GM19239 (cell line): Measurements from ENCODE around the gene IL1R1.
"Not testable (repeated sequence)": the region's sequence is repeated elsewhere in the genome, so short reads cannot be mapped to it uniquely, and the experiment has no call there.

Experiments used
- DNase-seq: peaks from one replicate; pipeline ENCODE4 v3.0.0; 2011; ENCODE audit warnings: low spot score; ENCODE audit not compliant: insufficient read length
- FAIRE-seq: peaks from 2 replicates; lab custom pipeline; 2011; peaks lifted over from hg19 to GRCh38; lab: Jason Lieb, UNC

Gene IL1R1

GRCh38 chr2:102141970-102142828, at the start of gene IL1R1:
Gene IL1R1, plus strand, starts transcription at chr2:102142746. Its CDS starts 14,979 bp downstream, at chr2:102157725.
- FAIRE-seq, result no peak
- peak; percentile 37 for DNase-seq

- DNase-seq (no peak), FAIRE-seq (no peak)
These were observed 48.9 kb upstream of the IL1R1 start for GRCh38 chr2:102093662-102094061.

DNA sequence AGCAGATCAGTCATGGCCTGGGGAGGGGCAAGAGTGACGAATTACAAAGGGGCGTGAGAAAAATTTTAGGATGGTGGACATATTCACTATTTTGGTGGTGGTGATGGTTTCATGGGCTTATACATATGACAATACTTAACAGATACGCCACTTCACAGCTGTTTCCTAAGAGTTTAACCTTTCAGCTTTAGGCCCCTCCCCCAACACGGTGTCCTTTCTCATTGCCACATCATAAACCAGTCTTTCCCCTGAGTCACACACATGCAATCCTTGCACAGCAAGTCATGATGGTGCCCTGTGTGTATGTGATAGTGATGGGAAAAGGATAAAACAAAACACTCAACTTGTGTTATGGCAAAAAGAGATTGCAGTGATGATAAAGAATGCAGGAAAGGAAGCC, 47.6 kb upstream of the IL1R1 start:
- FAIRE-seq (no peak), DNase-seq (no peak)

GRCh38 chr2:102096103-102096502, 46.4 kb upstream of the IL1R1 start:
- DNase-seq (no peak), FAIRE-seq (no peak)

GRCh38 chr2:102098756-102099155, 43.8 kb upstream of the IL1R1 start:
- DNase-seq, result no peak
- FAIRE-seq, result no peak

GRCh38 chr2:102099536-102100298, 42.8 kb upstream of the IL1R1 start:
- no peak for FAIRE-seq
- DNase-seq, result no peak

- FAIRE-seq, result no peak
These were observed 42.0 kb upstream of the IL1R1 start for GRCh38 chr2:102100371-102101096.

GRCh38 chr2:102101097-102101848, 41.3 kb upstream of the IL1R1 start:
- no peak for DNase-seq
- no peak for FAIRE-seq

More at GRCh38 chr2:102100371-102101096, 42.0 kb upstream of the IL1R1 start:
- no peak for DNase-seq

- no peak for DNase-seq
- FAIRE-seq, result no peak
These were observed 40.5 kb upstream of the IL1R1 start for GRCh38 chr2:102101849-102102635.

- DNase-seq, FAIRE-seq: not testable (repeated sequence)
These were observed 40.0 kb upstream of the IL1R1 start for GRCh38 chr2:102102636-102102948.

DNA sequence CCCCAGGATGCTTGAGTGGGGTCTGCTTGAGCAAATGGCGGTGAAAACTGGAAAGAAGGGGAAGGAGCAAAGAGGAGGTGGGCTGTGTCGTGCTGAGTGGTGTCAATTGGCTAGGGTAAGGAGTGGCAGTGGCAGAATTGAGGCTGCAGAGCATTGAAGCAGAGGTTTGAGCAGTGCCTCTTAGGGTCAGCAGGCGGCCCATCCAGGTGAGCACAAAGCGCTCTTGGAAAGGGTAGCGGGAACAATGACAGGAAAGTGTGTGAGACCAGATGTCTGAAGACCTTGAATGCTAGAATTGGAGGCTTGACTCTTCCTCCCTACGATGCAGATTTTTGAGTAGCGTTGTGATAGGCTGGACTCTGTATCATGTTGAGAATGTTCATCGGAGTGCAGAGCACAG, 39.3 kb upstream of the IL1R1 start:
- DNase-seq (no peak), FAIRE-seq (no peak)

DNA sequence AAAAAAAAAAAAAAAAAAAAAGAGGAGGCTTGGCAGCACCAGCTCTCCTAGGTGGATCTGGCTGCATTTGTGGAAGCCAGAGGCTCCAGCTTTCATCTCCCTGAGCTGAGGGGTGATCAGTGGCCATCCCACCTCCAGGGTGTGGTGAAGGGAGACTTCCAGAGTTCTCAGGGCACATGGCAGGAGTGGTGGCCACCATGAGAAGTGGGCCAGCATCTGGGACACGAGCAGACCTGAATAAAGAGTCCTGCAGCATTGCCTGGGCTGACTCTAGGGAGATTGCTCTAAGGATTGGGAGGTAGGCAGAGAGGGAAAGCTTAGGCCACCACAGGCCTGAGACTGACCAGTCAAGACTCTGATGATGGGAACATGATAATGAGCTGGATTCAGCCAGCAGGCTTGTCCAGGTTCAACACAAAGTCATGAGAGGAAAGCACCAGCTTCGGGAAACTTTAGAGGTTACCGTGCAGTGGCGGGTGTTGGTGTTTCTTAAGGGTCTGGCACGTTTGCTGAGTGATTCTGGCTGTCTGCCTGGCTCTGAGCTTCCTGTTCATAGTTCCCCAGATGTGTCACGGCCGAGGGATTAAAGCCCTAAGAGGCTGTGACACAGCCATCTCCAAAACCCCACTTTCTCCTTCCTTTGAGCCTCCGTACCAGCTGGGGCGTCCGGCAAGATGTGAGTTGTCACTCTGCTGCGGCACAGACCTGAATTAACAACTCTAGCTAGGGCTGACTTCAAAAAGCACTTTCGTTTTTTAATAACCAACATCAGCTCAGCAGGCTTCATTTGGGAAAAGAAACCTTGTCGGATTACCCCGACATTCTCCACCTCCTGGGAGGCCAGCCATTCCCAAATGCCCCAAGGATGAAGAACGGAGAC, 38.3 kb upstream of the IL1R1 start:
- FAIRE-seq (peak; percentile 81), DNase-seq (no peak)

DNA sequence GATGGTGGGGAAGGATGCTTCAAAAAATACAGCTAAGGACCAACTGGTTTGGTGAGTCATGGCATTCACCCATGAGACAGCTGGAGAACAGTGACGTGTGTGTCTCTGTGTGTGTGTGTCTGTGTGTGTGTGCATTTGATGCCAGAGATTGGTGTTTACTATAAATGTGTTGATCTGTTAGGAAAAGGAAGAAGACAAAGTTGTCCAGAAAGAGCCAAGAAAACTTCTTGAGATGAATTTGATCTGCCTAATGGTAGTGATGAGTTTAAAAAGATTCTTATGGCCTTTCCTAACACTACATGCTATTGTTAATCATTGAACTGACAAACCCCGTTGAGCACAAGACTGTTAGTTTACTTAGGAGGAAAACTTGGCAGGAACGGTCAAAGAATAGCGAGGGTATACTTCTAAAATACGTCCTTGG, 36.4 kb upstream of the IL1R1 start:
- DNase-seq, result no peak

GRCh38 chr2:102106813-102107740, 35.5 kb upstream of the IL1R1 start:
- FAIRE-seq, DNase-seq: not testable (repeated sequence)

More for the DNA sequence above, 36.4 kb upstream of the IL1R1 start:
- FAIRE-seq, result no peak

- DNase-seq (no peak), FAIRE-seq (no peak)
These were observed 34.8 kb upstream of the IL1R1 start for GRCh38 chr2:102107741-102108070.

DNA sequence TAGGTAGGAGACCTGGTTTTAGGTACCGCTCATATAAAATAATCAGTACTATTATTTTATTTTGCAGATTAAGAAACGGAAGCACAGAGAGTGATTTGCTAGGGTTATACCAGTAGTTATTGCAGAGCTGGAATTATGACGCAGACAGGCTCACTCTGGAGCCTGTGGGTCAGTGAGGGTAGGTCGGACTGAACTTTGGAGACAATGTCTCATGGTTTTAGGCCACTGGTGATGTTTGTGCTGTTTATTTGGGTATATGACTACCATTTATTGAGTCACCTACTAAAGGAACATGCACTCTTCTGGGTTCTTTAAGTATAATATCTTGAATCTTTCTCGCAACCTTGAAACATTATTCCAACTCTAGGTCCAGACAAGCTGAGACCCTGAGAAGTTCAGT, 33.5 kb upstream of the IL1R1 start:
- DNase-seq (no peak), FAIRE-seq (no peak)

DNA sequence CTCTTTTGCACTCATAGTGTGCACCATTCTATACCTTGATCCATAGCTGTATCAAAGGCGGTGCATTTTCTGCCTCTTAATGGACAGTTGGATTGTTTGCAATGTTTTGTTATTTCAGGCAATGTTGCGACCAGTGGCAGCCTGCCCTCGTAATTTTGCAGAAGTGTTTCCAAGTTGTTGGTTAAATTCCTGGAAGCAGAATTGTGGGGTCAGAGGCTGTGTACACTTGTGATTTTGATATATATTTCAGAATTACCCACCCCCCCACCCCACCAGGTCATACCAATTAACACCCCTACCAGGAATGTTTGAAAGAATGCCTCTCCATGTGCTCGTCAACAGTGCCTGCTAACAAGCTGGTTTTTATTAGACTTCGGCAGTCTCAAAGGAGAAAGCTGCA, 32.4 kb upstream of the IL1R1 start:
- DNase-seq, result no peak
- FAIRE-seq, result no peak
